ENCODE data around the gene RAD9A.

RAD9A gene

GRCh38 chr11:67406420-67406968 lies 14.7 kb downstream of the RAD9A start:
- no peak for TF ChIP-seq JUND (IDR thresholded peaks at IDR 0.05; ENCODE audit: low read depth)
- in situ Hi-C loops (cut with HindIII; ENCODE audit: low pct_unique_long_range_greater_than_20kb, low sequenced_read_pairs): no loop called here
- no peak for DNase-seq (ENCODE audit: low read depth in 1 of 2, low spot score in 1 of 2)

DNA sequence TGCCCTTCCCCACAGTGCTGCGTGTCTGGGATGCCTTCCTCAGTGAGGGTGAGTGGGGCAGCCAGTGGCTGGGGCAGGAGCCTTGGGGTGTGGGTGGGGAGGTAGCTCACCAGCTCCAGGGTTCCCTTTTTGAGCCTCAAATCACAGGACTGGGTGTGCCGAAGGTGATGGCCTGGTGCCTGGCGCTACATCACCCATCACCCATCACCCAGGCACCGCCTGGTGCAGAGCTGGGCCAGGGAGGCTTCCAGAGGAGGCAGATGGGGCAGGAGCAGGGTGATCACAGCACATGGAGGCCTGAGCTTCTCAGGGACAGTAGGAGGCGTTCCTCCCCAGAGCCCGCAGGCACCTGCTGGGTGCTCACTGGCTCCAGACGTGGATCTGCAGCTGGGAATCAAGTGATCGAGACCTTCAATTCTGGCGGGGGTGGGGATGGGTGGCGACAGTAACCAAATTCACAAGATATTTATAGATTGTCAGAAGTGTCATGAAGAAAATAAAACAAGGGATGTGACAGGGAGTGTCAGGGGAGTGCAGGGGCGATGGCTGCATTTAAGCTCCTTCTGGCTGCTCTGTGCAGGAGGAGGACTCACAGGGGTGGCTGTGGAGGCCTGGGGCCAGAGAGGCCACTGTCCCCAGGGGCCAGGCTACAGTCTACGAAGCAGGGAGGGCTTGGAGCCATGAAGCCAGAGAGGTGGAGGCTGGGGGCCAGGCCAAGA lies 15.3 kb downstream of the RAD9A start:
- no peak for DNase-seq (ENCODE audit: low read depth in 1 of 2, low spot score in 1 of 2)
- in situ Hi-C loops (cut with HindIII; ENCODE audit: low pct_unique_long_range_greater_than_20kb, low sequenced_read_pairs): no loop called here

DNA sequence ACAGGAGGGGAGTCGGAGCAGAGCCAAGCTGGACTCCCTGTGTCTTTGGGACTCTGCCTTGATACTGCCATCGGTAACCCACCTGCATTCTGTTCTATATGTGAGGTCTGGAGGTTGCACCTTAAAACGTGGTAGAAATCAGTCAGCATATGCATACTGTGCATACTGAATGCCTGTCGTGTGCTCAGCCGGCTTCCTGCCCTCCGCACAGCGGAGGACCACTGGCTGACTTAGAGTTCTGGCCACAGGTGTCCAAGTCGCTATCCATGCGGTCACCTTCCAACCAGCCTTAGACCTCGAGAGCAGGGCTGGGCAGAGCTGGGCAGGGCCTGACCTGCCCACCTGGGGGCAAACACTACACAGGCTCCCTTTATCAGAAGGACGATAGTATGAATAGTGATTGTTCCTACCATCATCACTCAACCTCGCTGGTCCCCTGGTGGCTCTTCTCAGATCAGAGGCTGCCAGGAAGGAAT lies 15.9 kb downstream of the RAD9A start:
- in situ Hi-C loops (cut with HindIII; ENCODE audit: low pct_unique_long_range_greater_than_20kb, low sequenced_read_pairs): no loop called here
- DNase-seq (ENCODE audit: low read depth in 1 of 2, low spot score in 1 of 2): no peak

More for the DNA sequence above, 15.3 kb downstream of the RAD9A start:
- no peak for TF ChIP-seq JUND (IDR thresholded peaks at IDR 0.05; ENCODE audit: low read depth)

DNA sequence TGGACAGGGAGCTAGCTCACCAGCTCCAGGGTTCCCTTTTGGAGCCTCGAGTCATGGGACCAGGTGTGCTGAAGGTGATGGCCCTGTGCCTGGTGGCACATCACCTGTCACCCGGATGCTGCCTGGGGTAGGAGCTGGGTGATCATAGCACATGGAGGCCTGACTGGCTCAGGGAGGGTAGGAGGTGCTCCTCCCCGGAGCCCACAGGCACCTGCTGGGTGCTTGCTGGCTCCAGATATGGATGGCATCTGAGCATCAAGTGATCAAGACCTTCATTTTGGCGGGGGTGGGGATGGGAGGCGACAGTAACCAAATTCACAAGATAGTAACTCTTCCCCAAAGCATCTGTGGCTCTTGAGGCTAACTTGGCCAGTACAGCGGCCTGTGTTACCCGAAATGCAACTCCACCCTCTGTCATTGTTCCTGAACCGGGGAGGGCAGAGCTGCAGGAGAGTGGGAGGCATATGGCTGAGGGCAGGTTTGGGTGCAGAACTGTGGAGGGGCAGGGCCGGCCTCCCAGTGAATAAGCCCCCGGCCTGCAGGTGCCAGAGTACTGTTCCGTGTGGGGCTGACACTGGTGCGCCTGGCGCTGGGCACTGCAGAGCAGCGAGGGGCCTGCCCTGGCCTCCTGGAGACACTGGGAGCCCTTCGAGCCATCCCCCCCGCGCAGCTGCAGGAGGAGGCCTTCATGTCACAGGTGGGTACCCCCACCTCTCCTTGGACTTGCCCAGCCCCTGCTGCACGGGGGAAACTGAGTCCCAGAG lies 16.8 kb downstream of the RAD9A start:
- in situ Hi-C loops (cut with HindIII; ENCODE audit: low pct_unique_long_range_greater_than_20kb, low sequenced_read_pairs): no loop called here
- TF ChIP-seq JUND (IDR thresholded peaks at IDR 0.05; ENCODE audit: low read depth): no peak
- DNase-seq (ENCODE audit: low read depth in 1 of 2, low spot score in 1 of 2): no peak

More for the DNA sequence above, 15.9 kb downstream of the RAD9A start:
- no peak for TF ChIP-seq JUND (IDR thresholded peaks at IDR 0.05; ENCODE audit: low read depth)

DNA sequence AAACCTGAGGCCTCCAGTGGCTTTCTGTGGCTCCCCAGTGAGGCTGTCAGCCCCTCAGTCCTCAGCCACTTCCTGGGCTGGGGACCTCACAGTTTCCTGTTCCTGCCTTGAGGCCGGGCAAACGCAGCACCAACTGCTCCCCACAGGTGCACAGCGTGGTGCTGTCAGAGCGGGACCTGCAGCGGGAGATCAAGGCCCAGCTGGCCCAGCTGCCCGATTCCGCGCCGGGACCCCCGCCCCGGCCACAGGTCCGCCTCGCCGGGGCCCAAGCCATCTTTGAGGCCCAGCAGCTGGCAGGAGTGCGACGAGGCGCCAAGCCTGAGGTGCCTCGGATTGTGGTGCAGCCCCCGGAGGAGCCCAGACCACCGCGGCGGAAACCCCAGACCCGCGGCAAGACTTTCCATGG lies 17.5 kb downstream of the RAD9A start:
- no peak for DNase-seq (ENCODE audit: low read depth in 1 of 2, low spot score in 1 of 2)
- in situ Hi-C loops (cut with HindIII; ENCODE audit: low pct_unique_long_range_greater_than_20kb, low sequenced_read_pairs): no loop called here
- no peak for TF ChIP-seq JUND (IDR thresholded peaks at IDR 0.05; ENCODE audit: low read depth)

GRCh38 chr11:67409781-67410368 lies 18.1 kb downstream of the RAD9A start:
- peak in 1 of 2 experiments; percentile 78 for DNase-seq (ENCODE audit: low read depth in 1 of 2, low spot score in 1 of 2)
- in situ Hi-C loops (cut with HindIII; ENCODE audit: low pct_unique_long_range_greater_than_20kb, low sequenced_read_pairs): no loop called here
- no peak for TF ChIP-seq JUND (IDR thresholded peaks at IDR 0.05; ENCODE audit: low read depth)

- in situ Hi-C loops (cut with HindIII; ENCODE audit: low pct_unique_long_range_greater_than_20kb, low sequenced_read_pairs): no loop called here
- no peak for DNase-seq (ENCODE audit: low read depth in 1 of 2, low spot score in 1 of 2)
- TF ChIP-seq JUND (IDR thresholded peaks at IDR 0.05; ENCODE audit: low read depth): no peak
Observed at GRCh38 chr11:67410369-67410831, 18.6 kb downstream of the RAD9A start.

GRCh38 chr11:67410984-67411784 lies 19.4 kb downstream of the RAD9A start:
- in situ Hi-C loops (cut with HindIII; ENCODE audit: low pct_unique_long_range_greater_than_20kb, low sequenced_read_pairs): no loop called here
- no peak for DNase-seq (ENCODE audit: low read depth in 1 of 2, low spot score in 1 of 2)
- TF ChIP-seq JUND (IDR thresholded peaks at IDR 0.05; ENCODE audit: low read depth): no peak

- in situ Hi-C loops (cut with HindIII; ENCODE audit: low pct_unique_long_range_greater_than_20kb, low sequenced_read_pairs): no loop called here
- TF ChIP-seq JUND (IDR thresholded peaks at IDR 0.05; ENCODE audit: low read depth): no peak
- DNase-seq (ENCODE audit: low read depth in 1 of 2, low spot score in 1 of 2): no peak
Observed at GRCh38 chr11:67411785-67412152, 20.0 kb downstream of the RAD9A start.

DNA sequence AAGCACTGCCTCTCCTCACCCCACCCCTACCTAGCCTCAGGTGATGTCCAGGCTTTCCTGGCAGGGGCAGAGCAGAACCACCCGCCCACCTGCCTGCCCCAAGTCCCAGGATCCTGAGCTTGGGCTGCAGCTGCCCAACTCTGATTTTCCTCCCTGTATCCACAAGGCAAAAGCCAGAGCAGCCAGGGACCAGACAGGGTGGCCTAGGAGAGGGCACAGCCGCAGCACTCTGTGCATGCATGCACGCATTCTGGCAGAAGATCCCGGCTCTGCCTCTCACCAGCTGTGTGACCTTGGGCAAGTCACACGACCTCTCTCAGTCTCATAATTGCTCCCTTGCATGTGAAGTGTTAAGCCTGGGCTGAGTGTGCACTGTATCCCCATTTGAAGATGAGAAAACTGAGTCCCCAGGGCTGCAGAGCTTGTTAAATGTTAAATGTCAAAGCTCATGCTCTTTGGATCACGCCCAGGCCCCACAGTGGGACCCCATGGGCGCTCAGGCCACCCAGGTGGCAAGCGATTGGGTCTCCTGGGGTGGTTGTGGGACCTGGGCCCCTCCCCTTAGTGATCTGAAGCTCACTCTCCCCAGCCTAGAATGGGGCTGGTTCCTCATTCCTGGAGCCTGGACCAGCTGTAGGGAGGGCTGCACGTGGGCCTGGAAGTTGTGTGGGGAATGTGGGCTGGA lies 20.9 kb downstream of the RAD9A start:
- DNase-seq (ENCODE audit: low read depth in 1 of 2, low spot score in 1 of 2): no peak
- no peak for TF ChIP-seq JUND (IDR thresholded peaks at IDR 0.05; ENCODE audit: low read depth)
- in situ Hi-C loops (cut with HindIII; ENCODE audit: low pct_unique_long_range_greater_than_20kb, low sequenced_read_pairs): no loop called here

- no peak for TF ChIP-seq JUND (IDR thresholded peaks at IDR 0.05; ENCODE audit: low read depth)
- DNase-seq (ENCODE audit: low read depth in 1 of 2, low spot score in 1 of 2): no peak
- in situ Hi-C loops (cut with HindIII; ENCODE audit: low pct_unique_long_range_greater_than_20kb, low sequenced_read_pairs): no loop called here
Observed at GRCh38 chr11:67413266-67413849, 21.6 kb downstream of the RAD9A start.

Measured in T47D (cell line).